Fibroblast of skin of left quadriceps (primary cell): ENCODE measurements around the gene CADM4.
"Not testable (repeated sequence)": the region's sequence is repeated elsewhere in the genome, so short reads cannot be mapped to it uniquely, and the experiment has no call there.

Experiments used
- DNase-seq, 2 experiments: peaks; one replicate each; pipeline ENCODE4 v3.0.0-alpha.2; 2013; ENCODE audit warnings: low read depth in 2 of 2

The CADM4 gene

GRCh38 chr19:43606569-43607229 is 33.0 kb downstream of the CADM4 start:
- no peak for DNase-seq

GRCh38 chr19:43605875-43606568 is 33.6 kb downstream of the CADM4 start:
- DNase-seq = no peak

- not testable (repeated sequence) for DNase-seq
Observed at GRCh38 chr19:43600326-43600725, 39.3 kb downstream of the CADM4 start.

- DNase-seq = no peak
Observed at GRCh38 chr19:43599635-43600295, 39.9 kb downstream of the CADM4 start.

- DNase-seq = no peak
Observed at GRCh38 chr19:43598445-43599240, 41.0 kb downstream of the CADM4 start.

GRCh38 chr19:43597876-43598275 is 41.8 kb downstream of the CADM4 start:
- no peak for DNase-seq

GRCh38 chr19:43596842-43597461 is 42.7 kb downstream of the CADM4 start:
- no peak for DNase-seq

- DNase-seq = peak; percentile 98
Observed at GRCh38 chr19:43595999-43596841, 43.4 kb downstream of the CADM4 start, which contains the start of the genes IRGQ and ZNF576. Gene IRGQ (minus strand): TSS chr19:43596134. CDS start chr19:43595338, 796 bp downstream. Gene ZNF576 (plus strand): TSS chr19:43596595. CDS start chr19:43597109, 514 bp downstream.

- no peak for DNase-seq
Observed at GRCh38 chr19:43595605-43595998, 44.0 kb downstream of the CADM4 start.

- DNase-seq = no peak
Observed at GRCh38 chr19:43594710-43595604, 44.7 kb downstream of the CADM4 start.

GRCh38 chr19:43594081-43594697 is 45.5 kb downstream of the CADM4 start:
- DNase-seq = no peak

GRCh38 chr19:43592800-43593350 is 46.8 kb downstream of the CADM4 start:
- DNase-seq = no peak

GRCh38 chr19:43591904-43592772 is 47.5 kb downstream of the CADM4 start:
- no peak for DNase-seq

GRCh38 chr19:43589678-43590077 is 50.0 kb downstream of the CADM4 start:
- no peak for DNase-seq

- DNase-seq = no peak
Observed at GRCh38 chr19:43589277-43589676, 50.4 kb downstream of the CADM4 start.

- not testable (repeated sequence) for DNase-seq
Observed at GRCh38 chr19:43587029-43587428, 52.6 kb downstream of the CADM4 start.

- no peak for DNase-seq
Observed at GRCh38 chr19:43586346-43586745, 53.3 kb downstream of the CADM4 start.

GRCh38 chr19:43584484-43584883 is 55.2 kb downstream of the CADM4 start:
- no peak for DNase-seq
